ENCODE results near the gene ZNF500.

ZNF500 gene

DNA sequence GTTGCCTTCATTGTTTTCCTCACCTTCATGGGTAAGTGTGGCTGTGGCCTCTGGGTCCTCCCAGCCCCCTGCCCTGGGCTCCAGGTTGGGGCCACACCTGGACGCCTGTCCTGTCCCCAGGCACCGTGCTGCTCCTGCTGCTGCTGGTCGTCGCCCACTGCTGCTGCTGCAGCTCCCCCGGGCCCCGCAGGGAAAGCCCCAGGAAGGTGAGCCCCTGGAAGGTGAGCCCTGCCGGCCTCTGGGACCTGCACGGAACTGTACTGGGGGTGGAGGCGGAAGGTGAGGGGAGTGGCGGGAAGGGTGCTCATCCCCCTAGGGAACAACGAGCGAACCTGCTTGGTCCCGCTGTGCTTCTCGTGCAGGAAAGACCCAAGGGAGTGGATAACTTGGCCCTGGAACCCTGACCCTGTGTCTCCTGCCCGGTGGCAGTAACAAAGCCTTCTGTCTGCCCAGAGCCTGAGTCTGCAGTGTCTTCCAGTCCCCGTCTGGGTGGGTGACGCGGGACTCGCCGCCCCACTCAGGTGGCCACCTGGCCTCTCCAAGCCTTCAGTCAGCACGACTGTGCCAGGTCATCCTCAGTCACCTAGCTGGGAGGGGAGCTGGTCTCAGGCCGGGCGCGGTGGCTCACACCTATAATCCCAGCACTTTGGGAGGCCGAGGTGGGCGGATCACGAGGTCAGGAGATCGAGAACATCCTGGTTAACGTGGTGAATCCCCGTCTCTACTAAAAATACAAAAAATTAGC is 29.0 kb upstream of the ZNF500 start:
- H3K9me3 ChIP-seq (ENCODE audit: control extremely low read depth in 1 of 5, control insufficient read depth in 4 of 5, insufficient read depth in 2 of 5, low read depth in 1 of 5, low read length in 4 of 5), result no peaks in the 10 kb centered on the region
- peaks cover 0 to 8% (median 4%) of the 10 kb centered on the region in 4 experiments for H3K36me3 ChIP-seq (ENCODE audit: control insufficient read depth in 4 of 4, insufficient read depth in 4 of 4, low read length in 3 of 4)
- H3K4me1 ChIP-seq (ENCODE audit: control extremely low read depth in 1 of 4, control insufficient read depth in 4 of 4, insufficient read depth in 4 of 4, low read length in 3 of 4), result peaks cover 0 to 13% (median 11%) of the 10 kb centered on the region in 4 experiments
- DNase-seq, result no peak
- ChIA-PET CTCF (interaction anchor here (1.0 kb wide), 1 partner anchor 9 kb away, joined by 3 read pairs; no protein-coding TSS in a partner anchor), POLR2A (no interaction called here)
- H3K4me3 ChIP-seq (ENCODE audit: control insufficient read depth in 1 of 7, extremely low read depth in 1 of 7, insufficient read depth in 4 of 7, low read depth in 2 of 7, low read length in 6 of 7), result no peak overlapping the region
- H3K27me3 ChIP-seq (replicated peaks in 2 of 5; ENCODE audit: control insufficient read depth in 4 of 5, insufficient read depth in 5 of 5, low read length in 4 of 5), result no peaks in the 10 kb centered on the region
- WGBS (ENCODE audit: insufficient coverage), result 92% methylated on average over 20 of the region's 30 CpGs
- no peak overlapping the region for H3K27ac ChIP-seq (ENCODE audit: insufficient read depth in 1 of 2, low read depth in 1 of 2, low read length in 2 of 2, poor library complexity in 1 of 2, severe bottlenecking in 2 of 2)

DNA sequence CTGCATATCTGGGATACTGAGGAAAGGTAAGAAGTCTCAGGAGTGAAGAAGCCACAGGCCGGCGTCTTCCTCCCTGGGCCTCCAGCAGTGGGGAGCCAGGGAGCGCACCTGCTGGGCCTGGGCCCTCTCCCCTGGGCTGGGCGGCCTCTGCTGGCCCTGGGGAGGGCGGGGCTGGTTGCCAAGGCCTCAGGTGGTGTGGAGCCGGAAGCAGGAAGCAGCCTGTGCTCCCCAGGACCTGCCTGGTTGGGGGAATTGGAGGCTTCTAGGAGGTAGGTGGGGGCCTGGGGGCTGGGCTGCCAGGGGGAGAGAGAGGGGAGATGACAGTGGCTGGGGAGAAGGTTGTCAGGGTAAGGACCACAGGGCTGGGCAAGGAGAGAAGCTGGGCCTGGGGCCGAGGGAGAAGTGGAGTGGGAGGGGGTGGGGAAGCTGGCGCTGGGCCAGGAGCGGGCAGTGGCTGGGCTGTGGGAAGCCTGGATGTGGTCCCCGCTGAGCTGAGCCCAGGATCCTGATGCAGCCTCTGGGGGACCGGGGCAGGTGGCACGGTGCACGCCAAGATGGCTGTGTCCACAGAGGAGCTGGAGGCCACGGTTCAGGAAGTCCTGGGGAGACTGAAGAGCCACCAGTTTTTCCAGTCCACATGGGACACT is 28.3 kb upstream of the ZNF500 start, which contains the start of gene SMIM22:
Gene SMIM22, plus strand, starts transcription at position 189 of the 647 bp plus-strand sequence. Its CDS starts 366 bp downstream, at position 555.
- CTCF ChIA-PET, result no interaction called here
- Histone ChIP-seq H3K27ac (ENCODE audit: insufficient read depth in 1 of 2, low read depth in 1 of 2, low read length in 2 of 2, poor library complexity in 1 of 2, severe bottlenecking in 2 of 2) (no peak within 1 kb of the TSS), H3K4me1 (ENCODE audit: control extremely low read depth in 1 of 4, control insufficient read depth in 4 of 4, insufficient read depth in 4 of 4, low read length in 3 of 4) (peaks cover 0 to 6% (median 5%) of the 10 kb centered on the region in 4 experiments), H3K9me3 (ENCODE audit: control extremely low read depth in 1 of 5, control insufficient read depth in 4 of 5, insufficient read depth in 2 of 5, low read depth in 1 of 5, low read length in 4 of 5) (no peaks in the 10 kb centered on the region), H3K27me3 (replicated peaks in 2 of 5; ENCODE audit: control insufficient read depth in 4 of 5, insufficient read depth in 5 of 5, low read length in 4 of 5) (no peaks in the 10 kb centered on the region), H3K4me3 (ENCODE audit: control insufficient read depth in 1 of 7, extremely low read depth in 1 of 7, insufficient read depth in 4 of 7, low read depth in 2 of 7, low read length in 6 of 7) (no peak within 1 kb of the TSS), H3K36me3 (ENCODE audit: control insufficient read depth in 4 of 4, insufficient read depth in 4 of 4, low read length in 3 of 4) (peaks cover 0 to 8% (median 4%) of the 10 kb centered on the region in 4 experiments)
- no peak for DNase-seq
- POLR2A ChIA-PET, result interaction anchor here (0.6 kb wide), 1 partner anchor 1245 kb away, joined by 3 read pairs; no protein-coding TSS in a partner anchor
- 89% methylated on average over 8 of the region's 14 CpGs for whole genome bisulfite sequencing (ENCODE audit: insufficient coverage)

DNA sequence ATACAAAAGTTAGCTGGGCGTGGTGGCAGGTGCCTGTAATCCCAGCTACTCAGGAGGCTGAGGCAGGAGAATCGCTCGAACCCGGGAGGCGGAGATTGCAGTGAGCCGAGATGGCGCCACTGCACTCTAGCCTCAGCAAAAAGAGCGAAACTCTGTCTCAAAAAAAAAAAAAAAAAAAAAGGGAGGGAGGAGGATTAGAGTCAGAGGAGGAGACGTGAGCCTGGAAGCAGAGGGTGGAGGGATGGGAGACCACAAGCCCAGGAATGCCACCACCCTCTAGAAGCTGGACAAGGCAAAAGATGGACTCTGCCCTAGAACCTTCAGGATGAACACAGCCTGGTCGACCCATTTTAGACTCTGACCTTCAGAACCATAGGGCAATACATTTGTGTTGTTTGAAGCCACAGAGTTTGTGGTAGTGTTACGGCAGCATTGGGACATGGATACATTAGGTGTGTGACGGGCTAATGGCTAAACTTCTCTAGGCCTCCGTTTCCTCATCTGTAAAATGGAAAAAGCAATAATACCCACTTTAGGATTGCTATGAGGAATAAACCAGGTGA is 26.1 kb upstream of the ZNF500 start:
- Histone ChIP-seq H3K27ac (ENCODE audit: insufficient read depth in 1 of 2, low read depth in 1 of 2, low read length in 2 of 2, poor library complexity in 1 of 2, severe bottlenecking in 2 of 2) (no peak overlapping the region), H3K36me3 (ENCODE audit: control insufficient read depth in 4 of 4, insufficient read depth in 4 of 4, low read length in 3 of 4) (peaks cover 0 to 5% (median 2%) of the 10 kb centered on the region in 4 experiments), H3K4me3 (ENCODE audit: control insufficient read depth in 1 of 7, extremely low read depth in 1 of 7, insufficient read depth in 4 of 7, low read depth in 2 of 7, low read length in 6 of 7) (no peak overlapping the region), H3K27me3 (replicated peaks in 2 of 5; ENCODE audit: control insufficient read depth in 4 of 5, insufficient read depth in 5 of 5, low read length in 4 of 5) (no peaks in the 10 kb centered on the region), H3K4me1 (ENCODE audit: control extremely low read depth in 1 of 4, control insufficient read depth in 4 of 4, insufficient read depth in 4 of 4, low read length in 3 of 4) (no peaks in the 10 kb centered on the region), H3K9me3 (ENCODE audit: control extremely low read depth in 1 of 5, control insufficient read depth in 4 of 5, insufficient read depth in 2 of 5, low read depth in 1 of 5, low read length in 4 of 5) (no peaks in the 10 kb centered on the region)
- WGBS (ENCODE audit: insufficient coverage), result 92% methylated on average over 6 of the region's 13 CpGs
- POLR2A ChIA-PET, result no interaction called here
- CTCF ChIA-PET, result no interaction called here
- DNase-seq, result no peak

DNA sequence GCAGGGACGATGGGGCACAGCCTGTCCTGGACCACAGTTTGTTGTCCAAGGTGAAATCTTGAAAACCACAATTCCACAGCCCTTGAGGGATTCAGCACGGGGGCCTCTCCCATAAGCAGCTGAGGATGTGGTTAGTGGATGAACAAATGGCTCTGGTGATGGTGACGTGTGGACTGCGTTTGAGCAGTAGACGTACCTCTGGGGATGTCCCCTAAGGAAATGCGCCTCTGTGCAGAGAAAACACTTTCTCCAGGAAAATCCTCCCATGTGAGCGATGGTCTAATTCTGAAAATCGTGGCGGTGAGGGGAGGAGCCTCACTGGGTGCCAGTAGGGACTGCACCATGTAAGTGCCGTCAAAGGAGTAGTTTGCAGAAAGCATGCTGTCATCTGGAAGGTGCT is 23.9 kb upstream of the ZNF500 start:
- H3K4me3 ChIP-seq (ENCODE audit: control insufficient read depth in 1 of 7, extremely low read depth in 1 of 7, insufficient read depth in 4 of 7, low read depth in 2 of 7, low read length in 6 of 7), result no peak overlapping the region
- ChIA-PET CTCF (no interaction called here), POLR2A (no interaction called here)
- no peaks in the 10 kb centered on the region for H3K4me1 ChIP-seq (ENCODE audit: control extremely low read depth in 1 of 4, control insufficient read depth in 4 of 4, insufficient read depth in 4 of 4, low read length in 3 of 4)
- H3K36me3 ChIP-seq (ENCODE audit: control insufficient read depth in 4 of 4, insufficient read depth in 4 of 4, low read length in 3 of 4), result no peaks in the 10 kb centered on the region
- WGBS (ENCODE audit: insufficient coverage), result 80% methylated on average over 9 of the region's 10 CpGs
- H3K27me3 ChIP-seq (replicated peaks in 2 of 5; ENCODE audit: control insufficient read depth in 4 of 5, insufficient read depth in 5 of 5, low read length in 4 of 5), result no peaks in the 10 kb centered on the region
- DNase-seq, result no peak
- H3K27ac ChIP-seq (ENCODE audit: insufficient read depth in 1 of 2, low read depth in 1 of 2, low read length in 2 of 2, poor library complexity in 1 of 2, severe bottlenecking in 2 of 2), result no peak overlapping the region
- H3K9me3 ChIP-seq (ENCODE audit: control extremely low read depth in 1 of 5, control insufficient read depth in 4 of 5, insufficient read depth in 2 of 5, low read depth in 1 of 5, low read length in 4 of 5), result no peaks in the 10 kb centered on the region

DNA sequence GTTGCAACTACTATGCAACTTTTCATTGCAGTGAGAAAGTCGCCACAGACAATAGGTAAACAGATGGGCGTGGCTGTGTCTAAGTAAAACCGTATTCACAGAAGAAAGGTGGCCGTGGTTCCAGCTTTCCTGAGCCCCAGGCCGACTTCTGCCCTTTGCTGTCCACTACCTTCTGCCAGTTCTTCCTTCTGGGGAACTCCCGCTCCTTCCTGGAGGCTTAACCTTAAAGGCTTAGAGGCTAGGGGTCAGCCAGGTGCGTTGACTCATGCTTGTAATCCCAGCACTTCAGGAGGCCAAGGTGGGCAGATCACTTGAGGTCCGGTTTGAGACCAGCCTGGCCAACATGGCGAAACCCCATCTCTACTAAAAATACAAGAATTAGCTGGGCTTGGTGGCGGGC is 23.3 kb upstream of the ZNF500 start:
- H3K27me3 ChIP-seq (replicated peaks in 2 of 5; ENCODE audit: control insufficient read depth in 4 of 5, insufficient read depth in 5 of 5, low read length in 4 of 5), result no peaks in the 10 kb centered on the region
- ChIA-PET CTCF (interaction anchor here (0.8 to 0.9 kb wide), 2 partner anchors 11 to 14 kb away, joined by 3 read pairs; no protein-coding TSS in a partner anchor), POLR2A (no interaction called here)
- H3K4me1 ChIP-seq (ENCODE audit: control extremely low read depth in 1 of 4, control insufficient read depth in 4 of 4, insufficient read depth in 4 of 4, low read length in 3 of 4), result no peaks in the 10 kb centered on the region
- H3K27ac ChIP-seq (ENCODE audit: insufficient read depth in 1 of 2, low read depth in 1 of 2, low read length in 2 of 2, poor library complexity in 1 of 2, severe bottlenecking in 2 of 2), result no peak overlapping the region
- no peaks in the 10 kb centered on the region for H3K9me3 ChIP-seq (ENCODE audit: control extremely low read depth in 1 of 5, control insufficient read depth in 4 of 5, insufficient read depth in 2 of 5, low read depth in 1 of 5, low read length in 4 of 5)
- no peaks in the 10 kb centered on the region for H3K36me3 ChIP-seq (ENCODE audit: control insufficient read depth in 4 of 4, insufficient read depth in 4 of 4, low read length in 3 of 4)
- 95% methylated on average over 9 of the region's 10 CpGs for WGBS (ENCODE audit: insufficient coverage)
- no peak for DNase-seq
- H3K4me3 ChIP-seq (ENCODE audit: control insufficient read depth in 1 of 7, extremely low read depth in 1 of 7, insufficient read depth in 4 of 7, low read depth in 2 of 7, low read length in 6 of 7), result no peak overlapping the region

DNA sequence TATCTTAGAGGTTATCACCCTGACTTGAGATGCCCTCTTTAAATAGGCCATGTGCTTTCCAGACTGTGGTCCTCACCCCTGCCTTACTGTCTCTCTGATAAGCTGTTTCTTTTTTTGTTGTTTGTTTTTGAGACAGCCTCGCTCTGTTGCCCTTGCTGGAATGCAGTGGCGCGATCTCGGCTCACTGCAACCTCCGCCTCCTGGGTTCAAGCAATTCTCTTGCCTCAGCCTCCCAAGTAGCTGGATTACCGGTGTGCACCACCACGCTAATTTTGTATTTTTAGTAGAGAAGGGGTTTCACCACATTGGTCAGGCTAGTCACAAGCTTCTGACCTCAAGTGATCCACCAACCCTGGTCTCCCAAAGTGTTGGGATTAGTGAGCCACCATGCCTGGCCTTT is 21.9 kb upstream of the ZNF500 start:
- no peaks in the 10 kb centered on the region for H3K36me3 ChIP-seq (ENCODE audit: control insufficient read depth in 4 of 4, insufficient read depth in 4 of 4, low read length in 3 of 4)
- no peak for DNase-seq
- no peaks in the 10 kb centered on the region for H3K4me1 ChIP-seq (ENCODE audit: control extremely low read depth in 1 of 4, control insufficient read depth in 4 of 4, insufficient read depth in 4 of 4, low read length in 3 of 4)
- no peaks in the 10 kb centered on the region for H3K27me3 ChIP-seq (replicated peaks in 2 of 5; ENCODE audit: control insufficient read depth in 4 of 5, insufficient read depth in 5 of 5, low read length in 4 of 5)
- no peak overlapping the region for H3K4me3 ChIP-seq (ENCODE audit: control insufficient read depth in 1 of 7, extremely low read depth in 1 of 7, insufficient read depth in 4 of 7, low read depth in 2 of 7, low read length in 6 of 7)
- ChIA-PET CTCF (no interaction called here), POLR2A (interaction anchor here (0.6 kb wide), 1 partner anchor 79 kb away, joined by 3 read pairs; no protein-coding TSS in a partner anchor)
- no peaks in the 10 kb centered on the region for H3K9me3 ChIP-seq (ENCODE audit: control extremely low read depth in 1 of 5, control insufficient read depth in 4 of 5, insufficient read depth in 2 of 5, low read depth in 1 of 5, low read length in 4 of 5)
- H3K27ac ChIP-seq (ENCODE audit: insufficient read depth in 1 of 2, low read depth in 1 of 2, low read length in 2 of 2, poor library complexity in 1 of 2, severe bottlenecking in 2 of 2), result no peak overlapping the region
- WGBS (ENCODE audit: insufficient coverage), result 100% methylated on average over 4 of the region's 7 CpGs

DNA sequence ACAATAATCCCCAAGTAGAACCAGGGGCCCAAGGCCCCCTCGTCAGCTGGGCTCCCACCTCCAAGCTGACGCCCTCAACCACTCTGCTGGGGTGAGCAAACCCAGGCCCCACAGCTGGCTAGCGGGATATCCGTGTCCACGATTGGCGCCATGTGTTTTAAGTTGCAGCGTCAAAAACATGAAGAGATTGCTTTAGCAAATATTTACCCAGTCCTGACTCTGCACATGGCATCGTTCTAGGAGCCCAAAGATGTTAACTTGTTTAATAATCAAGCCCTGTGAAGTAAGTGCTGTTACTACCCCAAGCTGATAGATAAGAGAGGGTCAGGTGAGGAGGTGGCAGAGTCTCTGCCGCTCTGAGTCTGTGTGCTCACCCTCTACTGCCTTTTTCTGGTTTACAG is 21.5 kb upstream of the ZNF500 start:
- Histone ChIP-seq H3K9me3 (ENCODE audit: control extremely low read depth in 1 of 5, control insufficient read depth in 4 of 5, insufficient read depth in 2 of 5, low read depth in 1 of 5, low read length in 4 of 5) (no peaks in the 10 kb centered on the region), H3K4me1 (ENCODE audit: control extremely low read depth in 1 of 4, control insufficient read depth in 4 of 4, insufficient read depth in 4 of 4, low read length in 3 of 4) (no peaks in the 10 kb centered on the region), H3K4me3 (ENCODE audit: control insufficient read depth in 1 of 7, extremely low read depth in 1 of 7, insufficient read depth in 4 of 7, low read depth in 2 of 7, low read length in 6 of 7) (no peak overlapping the region), H3K36me3 (ENCODE audit: control insufficient read depth in 4 of 4, insufficient read depth in 4 of 4, low read length in 3 of 4) (no peaks in the 10 kb centered on the region), H3K27ac (ENCODE audit: insufficient read depth in 1 of 2, low read depth in 1 of 2, low read length in 2 of 2, poor library complexity in 1 of 2, severe bottlenecking in 2 of 2) (no peak overlapping the region), H3K27me3 (replicated peaks in 2 of 5; ENCODE audit: control insufficient read depth in 4 of 5, insufficient read depth in 5 of 5, low read length in 4 of 5) (no peaks in the 10 kb centered on the region)
- CTCF ChIA-PET, result no interaction called here
- no peak for DNase-seq
- POLR2A ChIA-PET, result no interaction called here
- WGBS (ENCODE audit: insufficient coverage), result 95% methylated on average over 9 of the region's 9 CpGs

Data from common myeloid progenitor, CD34-positive (primary cell).